ENCODE measurements around the gene PTPRN2.
A peak's percentile ranks its signal among the peaks of the same experiment; 100 is the strongest.
"Not testable (repeated sequence)": the region's sequence is repeated elsewhere in the genome, so short reads cannot be mapped to it uniquely, and the experiment has no call there.

The PTPRN2 gene

GRCh38 chr7:157503229-157503628 lies 1084.4 kb downstream of the PTPRN2 start:
- DNase-seq: no peak
- in situ Hi-C loops (cut with HindIII; ENCODE audit: low pct_ligation_motif_present, low pct_unique_long_range_greater_than_20kb, low sequenced_read_pairs): no loop called here

DNA sequence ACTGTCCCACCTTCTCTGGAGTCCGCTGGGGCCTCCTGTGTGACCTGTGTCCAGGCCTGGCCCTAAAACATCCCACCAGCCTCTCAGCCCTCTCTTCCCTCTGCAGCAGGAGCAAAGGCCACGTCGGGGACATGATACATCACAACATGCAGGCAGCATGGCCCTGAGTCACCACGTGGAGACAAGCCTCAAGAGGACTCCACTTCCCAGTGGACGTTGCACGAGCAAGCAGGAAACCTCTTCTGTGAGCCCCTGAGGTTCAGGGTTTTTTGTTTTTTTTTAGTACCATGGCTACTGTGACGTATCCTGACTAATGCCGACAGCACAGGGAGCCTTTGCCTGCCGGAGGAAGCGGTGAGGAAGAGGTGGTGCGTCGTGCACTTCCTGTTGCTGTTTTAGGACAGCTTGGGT lies 1084.9 kb downstream of the PTPRN2 start:
- in situ Hi-C loops (cut with HindIII; ENCODE audit: low pct_ligation_motif_present, low pct_unique_long_range_greater_than_20kb, low sequenced_read_pairs): no loop called here
- DNase-seq: no peak

GRCh38 chr7:157501581-157501980 lies 1086.0 kb downstream of the PTPRN2 start:
- in situ Hi-C loops (cut with HindIII; ENCODE audit: low pct_ligation_motif_present, low pct_unique_long_range_greater_than_20kb, low sequenced_read_pairs): no loop called here
- no peak for DNase-seq

- DNase-seq; in situ Hi-C loops (cut with HindIII; ENCODE audit: low pct_ligation_motif_present, low pct_unique_long_range_greater_than_20kb, low sequenced_read_pairs): not testable (repeated sequence)
Observed at GRCh38 chr7:157500989-157501540, 1086.6 kb downstream of the PTPRN2 start.

DNA sequence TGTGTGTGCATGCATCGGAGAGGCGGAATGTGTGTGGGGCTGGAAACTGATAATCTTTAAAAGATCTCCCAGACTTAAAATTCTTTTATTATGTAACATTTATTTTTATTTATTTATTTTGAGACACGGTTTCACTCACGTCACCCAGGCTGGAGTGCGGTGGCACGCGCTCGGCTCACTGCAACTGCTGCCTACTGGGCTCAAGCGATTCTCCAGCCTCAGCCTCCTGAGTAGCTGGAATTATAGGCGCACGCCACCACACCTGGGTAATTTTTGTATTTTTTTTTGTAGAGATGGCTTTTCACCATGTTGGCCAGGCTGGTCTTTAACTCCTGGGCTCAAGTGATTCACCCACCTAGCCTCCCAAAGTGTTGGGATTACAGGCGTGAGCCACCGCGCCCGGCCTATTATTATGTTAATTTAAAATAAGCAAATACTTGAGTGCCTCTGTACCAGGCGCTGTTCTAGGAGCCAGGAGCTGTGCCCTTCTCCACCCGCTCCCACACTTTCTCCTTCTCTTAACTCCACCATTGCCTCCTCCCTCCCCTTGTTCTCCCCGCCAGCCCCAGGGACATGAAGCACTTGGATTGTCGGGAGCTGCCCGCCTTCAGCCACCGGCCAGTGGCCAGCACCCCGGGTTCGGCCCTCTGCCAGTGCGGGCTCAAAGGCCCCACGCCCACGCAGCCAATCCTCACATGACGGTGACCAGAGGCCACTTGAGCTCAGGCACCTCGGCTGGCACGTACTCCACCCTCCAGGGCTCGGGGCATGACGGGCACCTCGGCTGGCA lies 1087.3 kb downstream of the PTPRN2 start:
- in situ Hi-C loops (cut with HindIII; ENCODE audit: low pct_ligation_motif_present, low pct_unique_long_range_greater_than_20kb, low sequenced_read_pairs): no loop called here

GRCh38 chr7:157499835-157500153 lies 1087.8 kb downstream of the PTPRN2 start:
- no peak for DNase-seq
- in situ Hi-C loops (cut with HindIII; ENCODE audit: low pct_ligation_motif_present, low pct_unique_long_range_greater_than_20kb, low sequenced_read_pairs): loop anchor here (10.0 kb wide), 1 partner anchor 55 kb away; no protein-coding TSS in a partner anchor

More for the DNA sequence above, 1087.3 kb downstream of the PTPRN2 start:
- DNase-seq: no peak

GRCh38 chr7:157499121-157499834 lies 1088.3 kb downstream of the PTPRN2 start:
- no peak for DNase-seq
- in situ Hi-C loops (cut with HindIII; ENCODE audit: low pct_ligation_motif_present, low pct_unique_long_range_greater_than_20kb, low sequenced_read_pairs): loop anchor here (10.0 kb wide), 1 partner anchor 56 kb away; no protein-coding TSS in a partner anchor

DNA sequence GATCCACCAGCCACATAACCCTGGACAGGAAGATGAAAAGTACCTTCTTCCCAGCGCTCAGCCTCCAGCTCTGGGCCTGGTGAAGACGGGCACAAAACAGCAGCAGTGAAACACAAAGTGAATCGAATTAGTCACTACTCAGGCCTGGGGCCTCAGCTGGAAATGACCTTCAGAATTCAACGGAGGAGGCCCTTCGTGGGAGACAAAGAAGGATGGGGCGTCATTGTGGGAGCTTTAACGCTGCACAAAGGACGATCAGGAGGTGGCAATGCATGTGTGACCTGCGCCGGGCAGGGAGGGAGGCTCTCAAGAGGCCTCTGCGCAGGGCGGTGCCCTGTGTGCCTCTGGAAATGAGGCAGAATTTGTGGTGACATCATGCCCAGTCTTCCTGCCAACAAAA lies 1089.0 kb downstream of the PTPRN2 start:
- no peak for DNase-seq
- in situ Hi-C loops (cut with HindIII; ENCODE audit: low pct_ligation_motif_present, low pct_unique_long_range_greater_than_20kb, low sequenced_read_pairs): loop anchor here (10.0 kb wide), 1 partner anchor 56 kb away; no protein-coding TSS in a partner anchor

GRCh38 chr7:157497744-157498651 lies 1089.6 kb downstream of the PTPRN2 start:
- in situ Hi-C loops (cut with HindIII; ENCODE audit: low pct_ligation_motif_present, low pct_unique_long_range_greater_than_20kb, low sequenced_read_pairs): loop anchor here (10.0 kb wide), 1 partner anchor 57 kb away; no protein-coding TSS in a partner anchor
- no peak for DNase-seq

DNA sequence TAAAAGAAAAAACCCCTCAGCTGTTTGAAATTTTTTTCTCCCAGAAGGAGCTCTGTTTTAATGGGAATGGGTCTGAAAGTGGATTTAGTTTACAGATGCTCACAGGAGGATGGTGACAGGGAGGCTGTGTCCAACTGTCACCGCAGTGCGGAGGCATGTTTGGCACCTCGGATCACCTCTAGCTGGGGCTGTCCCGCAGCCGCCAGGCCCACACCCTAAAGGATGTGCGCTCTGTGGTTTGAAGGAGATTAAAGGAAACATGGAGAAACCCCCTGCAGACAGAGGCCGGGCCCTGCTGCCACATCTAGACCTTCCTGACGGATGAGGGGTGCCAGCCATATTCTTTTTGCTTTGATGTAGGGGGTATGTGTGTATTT lies 1090.3 kb downstream of the PTPRN2 start:
- in situ Hi-C loops (cut with HindIII; ENCODE audit: low pct_ligation_motif_present, low pct_unique_long_range_greater_than_20kb, low sequenced_read_pairs): loop anchor here (10.0 kb wide), 1 partner anchor 57 kb away; no protein-coding TSS in a partner anchor
- DNase-seq: no peak

DNA sequence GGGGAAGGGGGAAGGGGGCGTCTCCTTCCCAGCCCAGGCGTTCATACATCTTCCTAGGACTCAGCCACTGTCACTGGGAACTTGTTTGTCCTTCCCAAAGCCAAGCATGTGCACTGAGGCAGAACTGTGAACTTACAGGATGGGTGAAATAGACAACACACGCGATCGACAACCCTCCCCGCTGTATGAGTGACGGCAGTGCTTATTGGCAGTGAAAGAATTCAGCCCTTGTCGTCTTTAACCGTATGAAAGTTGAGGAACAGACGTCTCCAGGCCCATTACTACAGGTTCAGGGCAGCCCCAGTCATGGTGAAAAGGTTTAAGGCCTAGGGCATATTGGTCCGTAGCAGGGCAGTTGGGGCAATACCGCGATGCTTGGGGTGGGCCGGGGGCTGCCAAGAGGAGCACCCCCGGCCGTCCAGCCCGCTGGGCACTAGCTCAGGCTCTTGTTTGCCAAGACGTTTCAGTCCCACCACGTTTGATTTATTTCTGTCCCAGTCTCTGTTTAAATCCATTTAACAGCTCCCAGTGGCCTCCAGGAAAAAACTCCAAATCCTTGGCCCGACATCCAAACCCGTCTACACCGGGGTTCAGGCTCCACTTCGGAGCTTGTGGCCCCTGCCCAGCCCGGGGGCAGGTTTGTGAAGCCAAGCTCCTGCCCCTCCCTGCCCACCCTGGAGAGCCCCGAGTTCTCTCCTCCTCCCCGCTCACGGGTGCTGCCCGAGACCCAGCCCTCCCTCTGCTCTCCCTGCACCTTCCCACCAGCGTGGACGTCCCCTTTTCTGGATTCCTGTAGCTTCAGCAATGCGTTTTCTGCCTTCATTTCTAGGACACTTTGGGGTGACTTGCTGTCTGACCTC lies 1091.0 kb downstream of the PTPRN2 start:
- no peak for DNase-seq
- in situ Hi-C loops (cut with HindIII; ENCODE audit: low pct_ligation_motif_present, low pct_unique_long_range_greater_than_20kb, low sequenced_read_pairs): loop anchor here (10.0 kb wide), 1 partner anchor 58 kb away; no protein-coding TSS in a partner anchor

DNA sequence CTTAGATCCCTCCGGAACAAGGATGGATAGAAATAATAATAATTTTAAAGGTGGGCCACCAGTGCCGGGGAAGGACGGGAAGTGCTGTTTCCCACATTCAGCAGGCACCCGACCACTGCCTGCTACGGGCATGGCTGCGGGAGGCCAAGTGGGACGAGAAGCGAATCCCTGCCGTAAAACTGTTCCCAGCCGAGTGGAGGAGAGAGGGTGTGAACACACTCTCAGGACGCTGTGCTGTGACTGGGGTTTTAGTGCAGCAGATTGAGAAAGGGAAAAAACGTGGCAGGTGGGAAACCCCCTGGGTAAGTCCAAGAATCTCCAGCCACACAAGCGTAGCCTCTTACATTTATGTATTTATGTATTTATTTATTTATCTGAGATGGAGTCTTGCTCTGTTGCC lies 1092.0 kb downstream of the PTPRN2 start:
- in situ Hi-C loops (cut with HindIII; ENCODE audit: low pct_ligation_motif_present, low pct_unique_long_range_greater_than_20kb, low sequenced_read_pairs): loop anchor here (10.0 kb wide), 1 partner anchor 59 kb away; no protein-coding TSS in a partner anchor
- DNase-seq: no peak

DNA sequence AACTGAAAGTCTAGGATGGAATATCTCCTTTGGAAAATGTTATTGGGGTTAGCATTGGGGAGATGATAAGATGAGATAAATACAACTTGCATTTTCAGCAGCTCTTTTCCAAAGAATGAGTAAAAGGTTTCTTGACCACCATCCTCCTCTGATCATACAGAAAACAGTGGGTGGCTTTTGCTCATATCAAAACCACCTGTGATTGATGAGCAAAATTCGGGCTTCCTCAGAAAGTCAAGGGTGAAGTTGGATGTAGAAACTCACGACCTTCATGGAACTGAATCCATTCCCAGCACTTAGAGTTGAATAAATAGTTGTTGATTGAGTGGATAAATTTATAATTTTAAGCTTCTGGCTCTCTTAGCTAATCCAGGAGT lies 1092.5 kb downstream of the PTPRN2 start:
- in situ Hi-C loops (cut with HindIII; ENCODE audit: low pct_ligation_motif_present, low pct_unique_long_range_greater_than_20kb, low sequenced_read_pairs): loop anchor here (10.0 kb wide), 1 partner anchor 60 kb away; no protein-coding TSS in a partner anchor
- DNase-seq: no peak

GRCh38 chr7:157494506-157495176 lies 1093.0 kb downstream of the PTPRN2 start:
- DNase-seq: no peak
- in situ Hi-C loops (cut with HindIII; ENCODE audit: low pct_ligation_motif_present, low pct_unique_long_range_greater_than_20kb, low sequenced_read_pairs): loop anchor here (10.0 kb wide), 1 partner anchor 60 kb away; no protein-coding TSS in a partner anchor

GRCh38 chr7:157493776-157494175 lies 1093.8 kb downstream of the PTPRN2 start:
- in situ Hi-C loops (cut with HindIII; ENCODE audit: low pct_ligation_motif_present, low pct_unique_long_range_greater_than_20kb, low sequenced_read_pairs): loop anchor here (10.0 kb wide), 1 partner anchor 61 kb away; no protein-coding TSS in a partner anchor
- no peak for DNase-seq

DNA sequence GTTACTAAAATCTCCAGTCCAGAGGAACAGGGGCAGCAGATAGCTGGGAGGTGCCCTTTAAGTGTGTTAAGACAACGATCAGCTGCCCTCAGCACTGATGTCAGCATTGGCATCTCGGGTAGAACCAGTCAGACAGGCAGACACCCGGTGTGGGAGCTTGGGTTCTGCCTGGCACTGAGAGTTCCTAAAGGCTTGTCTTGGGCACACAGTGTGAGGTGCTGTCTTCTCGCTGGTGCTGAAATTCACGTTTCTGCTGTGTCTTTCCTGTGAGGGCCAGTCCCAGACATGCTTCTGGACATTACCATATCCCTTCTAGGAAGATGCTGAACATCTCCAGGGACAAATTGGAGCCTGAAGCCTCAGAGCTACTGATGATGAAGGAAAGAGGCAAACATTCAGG lies 1094.6 kb downstream of the PTPRN2 start:
- no peak for DNase-seq
- in situ Hi-C loops (cut with HindIII; ENCODE audit: low pct_ligation_motif_present, low pct_unique_long_range_greater_than_20kb, low sequenced_read_pairs): loop anchor here (10.0 kb wide), 1 partner anchor 62 kb away; no protein-coding TSS in a partner anchor

DNA sequence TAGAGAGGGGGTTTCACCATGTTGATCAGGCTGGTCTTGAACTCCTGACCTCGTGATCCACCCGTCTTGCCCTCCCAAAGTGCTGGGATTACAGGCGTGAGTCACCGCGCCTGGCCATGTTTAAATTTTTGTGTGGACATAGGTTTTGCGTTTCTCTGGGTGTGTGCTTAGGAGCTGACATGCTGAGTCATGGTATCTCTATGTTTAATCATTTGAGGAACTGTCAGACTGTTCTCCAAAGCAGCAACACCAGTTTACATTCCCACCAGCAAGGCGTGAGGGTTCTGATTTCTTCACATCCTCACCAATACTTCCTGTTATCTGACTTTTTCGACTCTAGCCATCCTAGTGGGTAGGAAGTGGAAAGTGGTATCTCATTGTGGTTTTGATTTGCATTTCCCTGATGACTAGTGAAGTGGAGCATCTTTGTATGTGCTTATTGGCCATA lies 1097.1 kb downstream of the PTPRN2 start:
- peak; percentile 41 for DNase-seq
- in situ Hi-C loops (cut with HindIII; ENCODE audit: low pct_ligation_motif_present, low pct_unique_long_range_greater_than_20kb, low sequenced_read_pairs): loop anchor here (10.0 kb wide), 1 partner anchor 64 kb away; no protein-coding TSS in a partner anchor

Data from ACHN (cell line).